H1 (cell line): ENCODE measurements around the gene MRPS6. TPM values are rescaled to one million over a fixed set of nuclear protein-coding genes. Genes with fewer than 3 reads are reported as not detected.

ENCODE experiments used
- EZH2 ChIP-seq: fragments of 200-600 bp; sonication (generic); IDR thresholded peaks from 2 replicates; pipeline ENCODE4 v1.7.1; 2012; ENCODE audit warnings: low read depth, mild to moderate bottlenecking, moderate library complexity, low read length, inconsistent platforms; ENCODE audit not compliant: severe bottlenecking
- RNF2 ChIP-seq: fragments of 200-900, 300-1000 bp; sonication (generic); IDR thresholded peaks from 2 replicates; pipeline ENCODE4 v1.7.1; 2016; ENCODE audit warnings: borderline replicate concordance, low read depth, mild to moderate bottlenecking, antibody characterized with exemption, low read length; ENCODE audit not compliant: poor library complexity, severe bottlenecking; ENCODE audit errors: missing control alignments
- SP4 ChIP-seq: IDR thresholded peaks from 2 replicates; pipeline ENCODE4 v1.6.1; 2012; ENCODE audit warnings: low read length, inconsistent platforms
- polyA plus RNA-seq, 7 experiments: library from polyadenylated mRNA; depleted of rRNA in 3 of 7; stranded (reverse) in 5 of 7; unstranded in 2 of 7; fragments of >200 nt in 5 of 7; fragments of 200-250 nt in 2 of 7; gene quantifications; 1 replicate in 5 of 7; 2 replicates in 1 of 7; 4 replicates in 1 of 7; pipeline versions ENCODE4 v1.2.1 to v1.2.3, GENCODE V29; 2011 to 2013; ENCODE audit warnings: missing spikeins in 2 of 7, mixed read lengths in 2 of 7
- total RNA-seq: library from RNA; stranded (reverse); fragmentation: NEBNext Ultra II Directional; extraction: Animal tissue kit (Norgen Biotek cat#: 25700); gene quantifications from 2 replicates; pipeline ENCODE4 v1.2.1, GENCODE V29; 2021

The MRPS6 gene
- total and polyA plus RNA-seq, 2 of the 8 experiments (the other 6 are each of a cell fraction or from before 2014, with no cell fraction given): 62.7 to 156 TPM

DNA sequence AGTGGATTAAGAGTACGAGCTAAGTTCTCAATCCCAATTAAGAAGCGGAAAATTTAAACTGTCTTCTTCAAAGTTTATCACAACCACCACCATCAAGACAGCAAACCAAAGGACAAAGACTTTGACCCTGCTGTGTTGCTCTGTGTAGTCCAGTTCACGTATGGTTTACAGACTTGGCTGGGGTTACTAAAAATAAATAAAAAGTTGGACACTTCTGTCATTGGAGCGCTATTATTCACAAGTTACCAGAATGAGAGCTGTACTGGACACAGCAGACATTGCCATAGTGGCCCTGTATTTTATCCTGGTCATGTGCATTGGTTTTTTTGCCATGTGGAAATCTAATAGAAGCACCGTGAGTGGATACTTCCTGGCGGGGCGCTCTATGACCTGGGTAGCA, 21.6 kb downstream of the MRPS6 start (continued):
- TF ChIP-seq EZH2 (no peak), RNF2 (no peak), SP4 (no peak)
